Activated CD8-positive, alpha-beta T cell treated with anti-CD3 and anti-CD28 coated beads, Interleukin-2, amount 10 ng/mL, durations not matched to agents 7 days and 5 days (primary cell): ENCODE results near the gene SPP1. TPM values are rescaled to one million over a fixed set of nuclear protein-coding genes. Genes with fewer than 3 reads are reported as not detected.

Experiments
- ATAC-seq: fragments of 150-1000 bp; cut with Tn5 transposase; one replicate; pipeline ENCODE4 v1.10.0; 2021; ENCODE audit warnings: moderate library complexity
- CTCF ChIA-PET: fragments of 350-600 bp; sonication (Branson Sonifier 250); formaldehyde crosslinking; loops from one replicate; lab custom pipeline; 2021; ENCODE audit warnings: antibody characterized with exemption; lab: Charles Lee
- POLR2A ChIA-PET: fragments of 350-600 bp; sonication (Branson Sonifier 250); formaldehyde crosslinking; loops from one replicate; lab custom pipeline; 2021; ENCODE audit warnings: antibody characterized with exemption; lab: Charles Lee
- DNase-seq: peaks from one replicate; pipeline ENCODE4 v3.0.0-alpha.2; 2020
- H3K27ac Mint-ChIP-seq: one replicate; pipeline ENCODE4 v1.8.0; 2021; ENCODE audit warnings: mild to moderate bottlenecking, mixed read lengths
- H3K27me3 Mint-ChIP-seq: one replicate; pipeline ENCODE4 v1.8.0; 2021; ENCODE audit warnings: low read depth, mixed read lengths
- H3K36me3 Mint-ChIP-seq: one replicate; pipeline ENCODE4 v1.8.0; 2021; ENCODE audit warnings: low read depth, mixed read lengths
- H3K4me1 Mint-ChIP-seq: one replicate; pipeline ENCODE4 v1.8.0; 2021; ENCODE audit warnings: low read depth, mixed read lengths
- H3K4me3 Mint-ChIP-seq: one replicate; pipeline ENCODE4 v1.8.0; 2021; ENCODE audit warnings: mild to moderate bottlenecking, mixed read lengths
- H3K9me3 Mint-ChIP-seq: one replicate; pipeline ENCODE4 v1.8.0; 2022; ENCODE audit warnings: mixed read lengths; ENCODE audit not compliant: insufficient read depth
- total RNA-seq, 2 experiments: library from RNA; stranded (reverse); gene quantifications; one replicate each; pipeline ENCODE4 v1.2.3, GENCODE V29; 2021

The SPP1 gene
- total RNA-seq, 2 experiments from 2014 or later, result not detected

- Mint-ChIP-seq H3K9me3 (peaks cover 17% of the 10 kb centered on the region), H3K36me3 (peaks cover 25% of the 10 kb centered on the region), H3K27me3 (no peaks in the 10 kb centered on the region), H3K4me1 (peaks cover 6% of the 10 kb centered on the region), H3K27ac (no peak overlapping the region), H3K4me3 (no peak overlapping the region)
- ChIA-PET POLR2A (no interaction called here), CTCF (interaction anchor here (1.1 to 4.3 kb wide), 2 partner anchors 10 to 179 kb away, joined by 5 to 92 read pairs; no protein-coding TSS in a partner anchor)
- no peak for DNase-seq
- ATAC-seq, result no peak
Measured at GRCh38 chr4:88030565-88031310, 55.2 kb downstream of the SPP1 start.

Other genes with a start within 250 kb of the SPP1 start
- gene IBSP, start 176.2 kb upstream of the SPP1 start, total RNA-seq, result not detected
- not detected for gene MEPE, start 142.7 kb upstream of the SPP1 start, total RNA-seq
- 1 to 10 TPM; 7.4 to 7.7 TPM for gene PKD2, start 31.9 kb downstream of the SPP1 start, total RNA-seq
- under 1 TPM; 0.57 to 0.61 TPM for gene ABCG2, start 182.9 kb downstream of the SPP1 start, total RNA-seq